Dermis blood vessel endothelial cell (primary cell): Measurements from ENCODE around the gene RAP1GAP2. TPM values are rescaled to one million over a fixed set of nuclear protein-coding genes. Genes with fewer than 3 reads are reported as not detected.
A peak's percentile ranks its signal among the peaks of the same experiment; 100 is the strongest.

Experiments
- DNase-seq: peaks from one replicate; pipeline ENCODE4 v3.0.0; 2010
- total RNA-seq: library from RNA; depleted of rRNA; stranded (reverse); fragments of >200 nt; gene quantifications from 2 replicates; pipeline ENCODE4 v1.2.3, GENCODE V29; 2014

Gene RAP1GAP2
- total RNA-seq, 1 donor from 2014 or later, result 4.1 TPM

DNA sequence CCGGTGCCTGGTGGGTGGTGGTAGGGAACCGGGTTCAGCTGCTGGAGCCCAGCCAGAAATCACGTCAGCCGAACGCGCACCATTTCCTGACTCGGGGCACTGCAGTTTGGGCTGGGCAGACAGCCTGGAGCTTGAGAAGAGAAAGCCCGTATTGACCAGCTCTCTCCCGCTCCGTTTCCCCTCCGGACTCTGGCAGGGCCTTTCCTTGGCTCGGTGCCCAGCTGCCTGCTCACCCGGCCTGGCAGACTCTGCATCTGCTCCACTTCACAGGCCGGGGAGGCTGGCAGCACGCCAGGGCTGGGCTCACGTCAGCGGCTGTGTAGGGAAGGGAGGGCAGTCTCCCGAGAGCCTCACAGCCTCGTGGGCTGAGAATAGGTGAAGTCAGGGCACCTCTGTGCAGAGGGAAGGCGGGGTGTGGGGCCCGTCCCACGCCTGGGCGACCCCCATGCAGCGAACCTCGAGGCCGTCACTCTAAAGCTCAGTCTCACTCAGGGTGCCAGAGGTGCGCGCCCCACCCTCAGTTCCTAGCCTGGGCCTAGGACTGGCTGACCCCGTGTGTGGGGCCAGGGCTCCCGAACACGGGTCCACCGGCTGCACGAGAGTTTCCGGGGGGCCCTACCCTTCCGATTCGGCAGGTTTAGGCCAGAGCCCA, 208.0 kb downstream of the RAP1GAP2 start:
- peak; percentile 100 for DNase-seq

DNA sequence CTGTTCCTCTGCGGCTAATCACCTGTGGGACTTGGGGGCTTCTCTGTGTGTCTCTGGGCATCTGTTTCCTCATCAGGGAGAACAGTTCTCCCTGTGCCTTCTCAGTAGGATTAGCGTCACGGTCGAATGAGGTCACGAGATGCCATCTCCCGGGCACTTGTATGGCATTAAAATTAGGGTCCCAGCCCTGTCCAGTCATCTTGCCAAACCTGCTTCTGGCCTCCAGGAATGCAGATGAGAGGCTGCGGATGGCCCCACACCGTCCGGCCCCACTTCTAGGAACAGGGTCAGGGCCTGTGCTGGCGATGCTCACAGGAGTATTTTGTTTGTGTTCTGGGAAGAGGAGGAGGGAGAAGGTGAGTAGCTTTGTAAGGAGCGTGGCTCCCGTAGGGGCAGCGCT, 208.7 kb downstream of the RAP1GAP2 start:
- no peak for DNase-seq

DNA sequence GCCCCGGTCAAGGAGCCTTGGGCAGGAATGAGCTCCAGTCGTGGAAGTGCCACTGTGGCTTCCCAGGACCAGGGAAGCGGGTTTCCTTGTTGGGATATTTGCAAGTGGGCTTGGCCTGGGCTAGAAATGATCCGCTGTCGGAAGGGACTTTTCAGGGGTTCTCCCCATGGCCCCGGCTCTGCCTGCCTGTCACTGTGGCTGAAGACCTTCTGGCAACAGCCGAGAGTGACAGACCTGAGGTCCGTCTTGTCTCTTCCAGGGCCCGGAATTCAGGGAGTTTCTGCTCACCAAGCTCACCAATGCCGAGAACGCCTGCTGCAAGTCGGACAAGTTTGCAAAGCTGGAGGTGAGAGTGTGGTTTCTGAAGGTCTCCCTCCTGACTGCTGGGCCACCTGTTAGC, 209.5 kb downstream of the RAP1GAP2 start:
- DNase-seq, result no peak

DNA sequence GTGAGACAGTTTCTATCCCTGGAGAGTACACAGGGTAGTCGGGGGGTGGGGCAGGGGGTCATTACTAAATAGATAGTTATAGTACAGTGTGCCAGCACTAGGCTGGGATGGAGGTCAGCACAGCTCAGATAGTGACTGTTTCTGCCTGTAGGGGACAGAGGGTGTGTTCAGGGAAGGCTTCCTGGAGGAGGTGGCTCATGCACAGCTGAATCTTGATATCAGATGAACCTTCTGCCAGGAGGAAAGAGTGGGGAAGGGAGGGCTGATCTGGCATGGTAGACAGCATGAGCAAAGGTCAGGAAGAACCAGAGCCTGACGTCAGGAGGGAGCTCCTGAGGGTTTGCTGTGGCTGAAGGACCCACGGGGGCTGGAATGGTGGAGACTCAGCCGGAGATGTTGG, 210.6 kb downstream of the RAP1GAP2 start:
- no peak for DNase-seq

DNA sequence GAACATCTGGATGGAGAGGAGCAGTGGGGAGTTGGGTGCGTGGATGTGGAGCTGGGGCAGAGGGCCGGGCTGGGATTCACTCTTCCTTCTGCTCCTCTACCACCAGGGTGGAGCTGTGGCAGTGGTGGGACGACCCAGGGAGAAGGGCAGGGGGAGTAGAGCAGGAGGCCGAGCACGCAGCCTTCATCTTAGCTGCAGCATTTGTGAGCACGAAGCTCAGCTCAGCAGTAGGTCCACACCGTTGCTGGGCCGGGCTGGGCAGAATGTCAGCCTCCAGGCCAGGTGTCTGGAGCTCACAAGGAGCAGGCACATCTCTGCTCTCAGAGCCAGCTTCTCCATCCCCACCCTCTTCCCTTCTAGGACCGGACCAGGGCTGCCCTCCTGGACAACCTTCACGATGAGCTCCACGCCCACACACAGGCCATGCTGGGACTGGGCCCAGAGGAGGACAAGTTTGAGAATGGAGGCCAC, 211.4 kb downstream of the RAP1GAP2 start:
- DNase-seq, result no peak

DNA sequence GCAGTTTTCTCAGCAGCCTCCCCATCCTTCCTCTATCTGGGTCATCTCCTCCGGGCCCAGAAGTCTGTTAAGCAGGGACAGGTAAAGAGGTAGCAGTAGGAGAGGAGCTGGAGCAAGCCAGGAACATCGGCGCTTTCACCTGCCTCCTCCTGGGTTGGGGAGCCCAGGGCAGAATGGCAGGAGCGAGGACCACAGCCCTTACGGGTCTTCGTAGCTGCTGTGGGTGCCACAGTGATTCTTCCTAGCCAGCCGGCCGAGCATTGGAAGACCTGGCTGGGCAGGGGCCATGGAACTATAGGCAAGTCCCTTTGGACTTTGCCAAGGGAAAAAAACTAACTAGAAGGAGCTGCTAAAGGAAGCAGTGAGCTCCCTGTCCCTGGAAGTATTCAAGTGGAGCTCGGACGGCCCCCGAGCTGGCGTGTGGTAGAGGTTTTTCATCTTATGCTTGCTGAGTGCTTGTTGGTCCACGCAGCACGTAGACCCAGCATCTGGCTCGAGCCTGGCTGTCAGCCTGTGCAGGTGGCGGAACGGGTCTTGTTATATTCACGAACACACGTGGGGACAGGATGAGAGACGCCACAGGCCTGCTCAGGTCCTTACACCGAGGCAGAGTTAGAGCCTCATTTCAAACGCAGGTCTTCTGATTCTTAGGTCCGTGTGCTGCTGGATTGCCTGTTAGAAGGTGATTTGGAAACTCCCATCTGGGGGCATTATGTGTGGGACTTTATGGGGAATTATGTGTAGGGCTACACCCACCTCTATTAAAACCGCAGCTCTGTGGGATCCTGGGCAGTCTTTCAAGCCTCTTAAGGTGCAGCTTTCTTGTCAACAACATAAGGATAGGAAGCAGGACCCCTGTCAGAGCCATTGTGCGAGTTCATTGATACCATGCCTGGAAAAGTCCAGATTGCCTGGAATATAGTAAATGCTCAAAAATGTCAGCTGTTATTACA, 212.4 kb downstream of the RAP1GAP2 start:
- no peak for DNase-seq

DNA sequence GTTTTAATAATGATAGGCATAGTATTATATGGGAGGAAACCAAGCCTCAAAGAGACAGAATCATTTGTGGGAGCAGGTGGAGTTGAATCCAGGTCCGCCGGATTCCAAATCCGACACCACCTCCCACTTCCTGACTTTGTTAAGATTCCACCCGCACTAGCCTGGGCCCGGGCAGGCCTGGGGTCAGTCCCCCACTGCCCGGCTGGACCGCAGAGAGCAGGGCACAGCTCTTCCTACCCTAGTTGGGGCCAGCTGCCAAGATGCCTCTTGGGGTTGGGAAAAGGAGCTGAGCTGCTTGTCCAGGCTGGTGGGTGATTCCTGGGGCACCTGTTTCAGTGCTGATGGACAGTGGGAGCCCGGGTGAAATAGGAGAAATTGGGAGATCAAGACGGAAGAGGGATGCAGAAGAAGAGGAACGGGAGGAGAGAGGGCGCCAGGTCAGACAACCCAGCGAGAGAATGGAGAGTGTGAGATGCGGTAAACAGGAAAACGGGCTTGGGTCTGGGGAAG, 213.2 kb downstream of the RAP1GAP2 start:
- DNase-seq, result peak; percentile 19

DNA sequence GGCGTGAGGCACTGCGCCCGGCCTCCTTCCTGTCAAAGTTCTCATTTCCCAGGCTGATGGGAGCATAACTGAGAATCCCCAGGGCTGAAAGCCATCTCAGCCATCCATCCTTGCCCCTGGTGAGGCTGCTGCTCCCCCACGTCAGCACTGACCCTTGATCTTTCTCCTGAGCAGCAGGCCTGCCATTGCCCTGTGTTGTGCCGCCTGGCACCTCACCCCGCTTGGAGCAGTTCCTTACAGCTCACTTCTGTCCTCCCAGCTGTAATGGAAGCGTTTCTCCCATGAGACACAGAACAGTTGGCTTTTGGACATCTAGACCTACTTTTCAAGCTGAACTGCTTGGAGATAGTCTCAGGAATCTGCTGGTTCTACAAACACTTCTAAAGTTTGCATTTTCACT, 215.7 kb downstream of the RAP1GAP2 start:
- no peak for DNase-seq

DNA sequence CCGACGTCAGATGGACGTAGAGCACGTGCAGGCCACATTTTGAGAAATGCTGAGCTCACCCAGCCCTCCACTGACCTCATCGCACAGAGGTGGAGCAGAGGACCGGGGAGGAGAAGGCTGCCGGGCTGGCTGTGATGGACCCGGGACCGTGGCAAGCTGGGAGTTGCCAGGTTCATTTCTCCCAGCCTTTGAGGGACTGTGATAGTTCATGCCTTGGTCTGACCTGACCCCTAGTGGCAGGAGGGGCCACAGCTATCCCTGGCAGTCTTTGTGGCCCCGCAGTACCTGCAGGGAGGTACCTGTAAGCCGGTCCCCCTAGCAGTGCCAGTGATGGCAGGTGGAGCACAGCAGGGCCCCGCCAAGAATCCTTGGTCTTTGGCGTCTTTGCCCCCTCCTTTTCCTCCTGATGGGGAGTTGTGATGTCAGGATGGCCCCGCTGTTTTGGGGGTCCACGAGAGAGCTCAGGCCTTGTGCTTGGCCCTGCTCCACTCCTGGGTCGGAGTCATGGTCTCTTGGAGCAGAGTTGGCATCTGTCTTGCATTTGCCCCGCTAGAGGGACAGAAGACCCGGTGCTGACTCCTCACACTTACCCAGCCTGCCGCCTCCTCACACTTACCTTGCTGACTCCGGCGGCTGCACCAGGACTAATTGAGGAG, 216.8 kb downstream of the RAP1GAP2 start:
- DNase-seq, result peak; percentile 83

DNA sequence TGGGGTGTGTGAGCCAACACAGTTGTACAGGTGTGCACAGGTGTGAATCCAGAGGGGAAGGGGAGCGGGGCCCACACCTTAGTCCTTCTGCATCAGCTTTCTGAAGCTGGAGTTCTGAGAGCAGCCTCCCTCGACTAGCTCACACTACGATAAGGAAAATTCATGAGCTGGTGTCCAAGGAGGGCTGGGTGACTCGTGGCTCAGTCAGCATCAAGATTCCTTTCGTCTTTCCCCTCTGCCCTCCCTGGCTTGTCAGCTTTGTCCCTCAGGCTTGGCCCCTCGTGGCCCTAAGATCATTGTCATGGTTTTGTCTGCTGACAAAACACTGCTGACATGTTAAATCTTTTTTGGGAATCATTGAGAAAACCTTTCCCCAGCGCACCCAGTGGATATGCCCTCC, 219.7 kb downstream of the RAP1GAP2 start:
- no peak for DNase-seq

DNA sequence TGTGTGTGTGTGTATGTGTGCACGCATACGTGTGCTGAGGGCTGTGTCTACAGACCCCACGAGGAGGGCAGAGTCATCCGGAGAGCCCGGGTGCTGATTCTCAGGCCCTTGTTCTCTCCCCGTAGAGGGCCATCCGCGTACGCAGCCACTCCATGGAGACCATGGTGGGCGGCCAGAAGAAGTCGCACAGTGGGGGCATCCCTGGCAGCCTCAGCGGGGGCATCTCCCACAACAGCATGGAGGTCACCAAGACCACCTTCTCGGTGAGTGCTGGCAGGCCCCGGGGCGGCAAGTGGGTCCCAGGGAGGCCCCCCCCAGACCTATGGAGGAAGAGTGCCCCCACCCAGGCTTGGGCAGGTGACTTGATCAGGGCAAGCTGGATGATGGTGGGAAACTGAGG, 221.7 kb downstream of the RAP1GAP2 start:
- DNase-seq, result no peak

DNA sequence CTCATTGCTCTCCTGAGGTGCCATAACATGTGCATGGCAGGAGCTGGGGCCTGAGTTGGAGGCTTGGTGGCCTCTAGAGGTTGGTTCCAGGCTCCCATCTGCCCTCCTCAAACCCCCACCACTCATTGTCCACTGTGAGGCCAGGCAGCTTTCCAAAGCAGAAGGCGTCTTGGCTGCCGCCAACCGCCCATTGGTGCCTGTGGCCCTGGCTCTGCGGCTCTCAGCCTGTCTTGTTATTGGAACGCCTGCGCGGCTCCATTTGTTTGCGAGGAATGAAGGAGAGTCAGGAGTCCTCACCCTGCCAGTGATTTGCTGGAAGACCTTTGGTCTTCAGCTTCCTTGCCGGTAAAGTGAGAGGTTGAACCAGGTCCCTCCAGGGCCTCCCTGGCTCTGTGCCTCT, 223.5 kb downstream of the RAP1GAP2 start:
- DNase-seq, result no peak

DNA sequence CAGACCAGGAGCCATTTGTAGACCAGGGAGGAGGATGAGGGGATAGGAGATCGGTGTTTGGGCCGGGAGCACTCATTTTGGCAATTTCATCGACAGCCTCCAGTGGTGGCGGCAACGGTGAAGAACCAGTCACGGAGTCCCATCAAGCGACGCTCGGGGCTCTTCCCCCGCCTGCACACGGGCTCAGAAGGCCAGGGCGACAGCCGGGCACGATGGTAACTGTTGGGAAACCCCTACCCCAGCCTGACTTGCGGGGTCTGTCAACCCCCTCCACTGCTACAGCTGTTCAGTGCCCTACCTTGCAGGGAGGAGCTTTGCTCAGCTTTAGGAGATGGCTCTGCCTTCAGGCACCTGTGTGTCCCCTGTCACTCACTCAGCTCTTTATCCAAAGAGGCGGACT, 224.1 kb downstream of the RAP1GAP2 start:
- no peak for DNase-seq

DNA sequence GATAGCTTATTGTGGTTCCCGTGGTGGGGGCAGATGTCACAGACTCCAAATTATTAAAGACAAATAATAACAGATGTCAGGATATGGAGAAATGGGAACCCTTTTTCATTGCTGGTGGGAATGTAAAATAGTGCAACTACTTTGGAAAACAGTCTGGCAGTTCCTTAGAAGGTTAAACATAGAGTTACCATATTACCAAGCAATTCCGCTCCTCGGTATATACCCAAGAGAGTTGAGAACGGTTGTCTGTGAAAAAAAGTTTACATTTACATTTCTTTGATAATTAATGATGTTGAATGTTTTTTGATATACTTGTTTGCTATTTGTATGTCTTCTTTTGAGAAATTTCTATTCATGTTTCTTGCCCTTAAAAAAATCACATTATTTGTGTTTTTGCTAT, 226.0 kb downstream of the RAP1GAP2 start:
- no peak for DNase-seq

DNA sequence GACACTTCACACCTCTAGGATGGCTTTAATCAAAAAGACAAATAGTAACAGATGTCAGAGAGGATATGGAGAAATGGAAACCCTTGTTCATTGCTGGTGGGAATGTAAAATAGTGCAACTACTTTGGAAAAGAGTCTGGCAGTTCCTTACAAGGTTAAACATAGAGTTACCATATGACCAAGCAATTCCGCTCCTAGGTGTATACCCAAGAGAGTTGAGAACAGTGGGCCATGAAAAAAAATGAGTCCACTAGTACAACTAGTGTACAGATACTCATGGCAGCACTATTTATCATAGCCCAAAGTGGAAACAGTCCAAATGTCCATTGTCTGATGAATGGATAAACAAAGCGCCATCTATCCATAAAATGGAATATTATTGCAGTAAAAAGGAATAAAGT, 228.1 kb downstream of the RAP1GAP2 start:
- DNase-seq, result no peak

DNA sequence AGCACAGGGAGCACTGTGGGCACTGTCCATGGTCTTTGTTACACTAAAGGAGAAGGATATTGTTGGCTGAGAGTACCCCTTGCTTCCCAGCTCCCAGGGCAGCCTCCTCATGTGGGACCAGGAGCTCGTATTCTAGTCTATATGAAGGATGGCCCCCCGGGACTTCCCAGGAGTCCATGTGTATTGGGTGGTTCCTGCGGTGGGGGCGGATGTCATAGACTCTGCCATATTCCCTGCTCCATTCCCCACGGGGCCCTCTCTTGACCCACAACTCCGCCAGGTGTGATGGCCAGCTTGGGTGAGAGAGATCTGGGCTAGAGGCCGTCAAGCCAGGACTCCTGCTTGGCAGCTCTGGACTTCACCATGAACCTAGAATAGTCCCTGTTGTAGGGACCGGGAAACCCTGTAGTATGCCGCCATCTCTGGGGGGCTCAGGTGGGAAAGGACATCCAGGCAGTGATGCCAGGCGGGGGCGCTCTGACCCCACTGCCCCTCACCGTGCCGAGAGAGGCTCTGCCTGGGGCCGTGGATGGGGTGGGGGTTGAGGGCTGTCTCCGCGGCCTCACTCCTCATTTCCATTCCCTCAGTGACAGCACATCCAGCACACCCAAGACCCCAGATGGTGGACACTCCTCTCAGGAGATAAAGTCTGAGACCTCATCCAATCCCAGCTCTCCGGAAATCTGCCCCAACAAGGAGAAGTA, 229.3 kb downstream of the RAP1GAP2 start:
- no peak for DNase-seq

DNA sequence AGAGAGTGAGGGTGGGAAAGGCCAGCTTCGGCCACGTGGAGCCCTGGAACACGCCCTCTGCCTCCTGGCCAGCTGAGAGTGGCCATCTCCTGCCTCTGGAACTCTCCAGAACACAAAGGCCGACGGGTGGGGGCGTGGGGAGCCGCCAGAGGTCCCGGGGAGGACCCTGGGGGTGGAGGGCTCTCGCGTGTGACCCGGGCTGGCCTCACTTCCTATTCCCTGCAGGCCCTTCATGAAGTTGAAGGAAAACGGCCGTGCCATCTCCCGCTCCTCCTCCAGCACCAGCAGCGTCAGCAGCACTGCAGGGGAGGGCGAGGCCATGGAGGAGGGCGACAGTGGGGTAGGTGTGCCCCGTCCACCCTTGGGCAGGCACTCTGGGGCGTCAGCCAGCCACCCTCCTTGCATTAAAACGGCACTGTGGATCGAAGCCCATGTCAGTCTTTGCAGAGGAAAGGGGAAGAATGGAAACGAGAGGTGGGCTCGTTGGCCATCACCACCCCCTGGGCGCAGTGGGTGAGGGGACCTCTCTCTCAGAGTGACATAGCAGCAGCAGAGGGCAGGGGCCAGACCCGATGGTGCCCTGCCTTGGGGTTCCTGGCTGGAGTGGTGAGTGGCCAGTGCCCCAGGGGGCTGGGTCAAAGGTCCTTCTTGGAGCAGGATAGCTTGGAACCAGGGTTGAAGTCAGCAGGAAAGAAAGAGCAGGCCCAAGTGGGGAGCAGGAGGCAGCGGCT, 230.1 kb downstream of the RAP1GAP2 start:
- peak; percentile 43 for DNase-seq

DNA sequence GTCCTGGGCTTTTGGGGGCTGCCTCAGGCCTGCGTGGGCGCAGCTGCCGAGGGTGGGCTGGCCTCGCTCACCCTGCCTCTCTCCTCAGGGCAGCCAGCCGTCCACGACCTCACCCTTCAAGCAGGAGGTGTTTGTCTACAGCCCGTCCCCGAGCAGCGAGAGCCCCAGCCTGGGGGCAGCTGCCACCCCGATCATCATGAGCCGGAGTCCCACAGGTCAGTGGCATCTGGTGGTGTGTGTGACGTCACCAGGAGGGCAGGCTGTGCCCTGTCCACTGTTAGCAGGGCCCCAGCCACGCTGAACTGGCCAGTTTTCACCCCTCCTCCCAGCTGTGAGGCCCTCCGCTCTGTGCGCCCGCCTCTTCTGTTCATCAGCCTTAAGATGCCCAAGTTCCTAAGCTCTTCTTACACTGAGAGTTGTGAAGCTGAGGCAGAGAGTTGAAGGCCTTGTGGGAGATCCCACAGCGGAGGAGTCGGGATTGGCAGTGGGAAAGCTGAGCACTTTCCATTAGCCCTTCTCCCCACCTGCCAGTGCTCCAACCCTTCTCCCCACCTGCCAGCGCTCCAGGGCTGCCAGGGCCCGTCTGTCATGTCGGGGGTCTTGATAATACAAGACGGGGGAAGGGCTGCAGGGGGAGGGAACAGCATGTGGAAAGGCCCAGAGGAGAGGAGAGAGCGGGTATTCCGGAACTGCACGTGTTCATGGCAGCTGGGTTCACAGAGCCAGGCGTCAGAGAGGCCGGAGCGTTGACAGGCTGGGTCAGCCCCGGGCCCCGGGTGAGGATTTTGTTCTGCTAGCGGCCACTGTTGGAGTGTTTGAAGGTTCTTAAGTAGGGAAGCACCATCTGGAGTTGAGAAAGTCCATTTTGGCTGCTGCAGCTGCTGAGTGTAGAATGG, 230.9 kb downstream of the RAP1GAP2 start:
- DNase-seq, result no peak

DNA sequence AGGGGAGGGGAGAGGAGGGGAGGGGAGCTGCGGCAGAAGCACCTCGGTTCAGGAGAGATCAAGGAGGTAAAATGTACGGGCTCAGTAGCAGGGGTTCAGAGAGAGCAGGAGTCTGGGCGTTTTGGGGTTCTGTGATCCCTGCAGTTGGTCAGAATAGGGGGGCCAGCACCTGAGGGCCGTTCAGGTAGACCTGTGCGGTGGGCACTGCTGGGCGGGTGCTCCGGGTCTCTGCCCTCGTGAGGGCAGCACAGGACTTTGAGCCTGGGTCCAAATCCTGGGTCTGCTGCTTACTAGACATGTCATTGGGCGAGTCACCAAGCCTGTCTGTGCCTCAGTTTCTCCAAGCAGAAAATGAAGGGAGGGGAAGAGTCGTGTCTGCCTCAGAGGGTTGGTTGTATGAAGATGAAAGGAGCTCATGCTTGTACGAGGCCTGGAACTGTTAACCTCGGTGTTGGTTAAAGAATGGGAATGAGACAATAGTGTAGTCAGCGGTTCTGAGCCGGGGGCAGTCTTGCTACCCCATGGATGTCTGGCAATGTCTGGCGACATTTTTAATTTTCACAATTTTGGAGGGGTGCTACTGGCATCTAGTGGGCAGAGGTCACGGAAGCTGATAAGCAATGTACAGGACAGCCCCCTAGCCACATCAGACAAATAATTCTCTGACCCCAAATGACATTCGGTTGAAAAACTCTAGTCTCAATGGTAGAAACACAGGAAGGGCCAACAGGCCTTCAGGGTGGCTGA, 231.7 kb downstream of the RAP1GAP2 start:
- no peak for DNase-seq
